PC-9 (cell line): ENCODE measurements around the gene KMT2D. TPM values are rescaled to one million over a fixed set of nuclear protein-coding genes. Genes with fewer than 3 reads are reported as not detected.

Source experiments
- BruUV-seq: library from RNA; stranded (reverse); fragments of 400-500 nt; replicated peaks from 2 replicates; lab custom pipeline; 2021; lab: Mats Ljungman, UMichigan
- CTCF ChIA-PET: fragments of 300-600 bp; sonication (Branson Sonifier 250); formaldehyde crosslinking; loops from one replicate; lab custom pipeline; 2022; ENCODE audit warnings: antibody characterized with exemption; lab: Charles Lee
- POLR2A ChIA-PET: fragments of 300-600 bp; sonication (Branson Sonifier 250); formaldehyde crosslinking; loops from one replicate; lab custom pipeline; 2022; ENCODE audit warnings: antibody characterized with exemption; ENCODE audit not compliant: unreplicated experiment; lab: Charles Lee
- DNase-seq, 2 experiments: peaks; one replicate each; pipeline versions ENCODE4 v3.0.0 to v3.0.0-alpha.2; 2015 to 2022; ENCODE audit warnings: mixed read lengths in 1 of 2
- H2AFZ ChIP-seq: fragments of 200-600 bp; sonication (generic); 2 replicates; pipeline ENCODE4 v1.8.1; 2017; ENCODE audit warnings: antibody characterized with exemption
- H3F3A ChIP-seq: fragments of 200-600 bp; sonication (generic); 2 replicates; pipeline ENCODE4 v1.8.1; 2017; ENCODE audit warnings: antibody characterized with exemption, mild to moderate bottlenecking, low read depth; ENCODE audit not compliant: insufficient read depth
- H3K27ac ChIP-seq: fragments of 200-600 bp; sonication (generic); 2 replicates; pipeline ENCODE4 v1.6.1; 2016; ENCODE audit warnings: mixed run types
- H3K27me3 ChIP-seq: fragments of 200-600 bp; sonication (generic); 2 replicates; pipeline ENCODE4 v1.6.1; 2016; ENCODE audit warnings: low read depth, mixed run types; ENCODE audit not compliant: insufficient read depth
- H3K36me3 ChIP-seq: fragments of 200-600 bp; sonication (generic); 2 replicates; pipeline ENCODE4 v1.6.1; 2016; ENCODE audit warnings: low read depth, mixed run types
- H3K4me1 ChIP-seq: fragments of 200-600 bp; sonication (generic); replicated peaks from 2 replicates; pipeline ENCODE4 v1.6.1; 2016; ENCODE audit warnings: mixed run types; ENCODE audit not compliant: insufficient read depth
- H3K4me2 ChIP-seq: fragments of 200-600 bp; sonication (generic); 2 replicates; pipeline ENCODE4 v1.6.1; 2017; ENCODE audit warnings: mixed run types
- H3K4me3 ChIP-seq: fragments of 200-600 bp; sonication (generic); 2 replicates; pipeline ENCODE4 v1.6.1; 2016; ENCODE audit warnings: mixed run types
- H3K79me2 ChIP-seq: fragments of 200-600 bp; sonication (generic); 2 replicates; pipeline ENCODE4 v1.6.1; 2017; ENCODE audit warnings: low read depth, mixed run types
- H3K9me2 ChIP-seq: fragments of 200-600 bp; sonication (generic); 2 replicates; pipeline ENCODE4 v1.8.1; 2017; ENCODE audit warnings: mild to moderate bottlenecking; ENCODE audit not compliant: insufficient read depth
- H3K9me3 ChIP-seq: fragments of 200-600 bp; sonication (generic); 2 replicates; pipeline ENCODE4 v1.8.1; 2016; ENCODE audit warnings: low read depth; ENCODE audit not compliant: insufficient read depth
- H4K20me1 ChIP-seq: fragments of 200-600 bp; sonication (generic); 2 replicates; pipeline ENCODE4 v1.8.1; 2017; ENCODE audit not compliant: insufficient read depth
- CTCF ChIP-seq: fragments of 200-600 bp; sonication (generic); conservative IDR thresholded peaks from 2 replicates; pipeline ENCODE4 v1.6.1; 2017; ENCODE audit warnings: mixed run types, antibody characterized with exemption, mild to moderate bottlenecking, moderate library complexity
- EZH2 ChIP-seq: fragments of 200-600 bp; sonication (generic); IDR thresholded peaks from 2 replicates; pipeline ENCODE4 v1.8.0; 2017; ENCODE audit warnings: antibody characterized with exemption, low read depth
- intact Hi-C: fragments of 100-400 bp; cut with micrococcal nuclease; formaldehyde crosslinking; loops from one replicate; pipeline ENCODE4 v1.10.0; 2022; ENCODE audit not compliant: unreplicated experiment
- total RNA-seq: library from RNA; stranded (reverse); gene quantifications from 2 replicates; pipeline ENCODE4 v1.2.3, GENCODE V29; 2021

KMT2D gene
- total RNA-seq, 1 experiment from 2014 or later = 94.0 TPM

GRCh38 chr12:49040364-49040855 lies 20.2 kb downstream of the KMT2D start:
- H3K27ac ChIP-seq = no peak overlapping the region
- POLR2A ChIA-PET = no interaction called here
- no peak for TF ChIP-seq CTCF
- TF ChIP-seq EZH2 = no peak
- BruUV-seq = no TSS peak
- H3K4me3 ChIP-seq = no peak overlapping the region
- H3K9me3 ChIP-seq = no peaks in the 10 kb centered on the region
- H3K4me2 ChIP-seq = no peak overlapping the region
- no peak overlapping the region for H2AFZ ChIP-seq
- H3F3A ChIP-seq = no peaks in the 10 kb centered on the region
- H3K79me2 ChIP-seq = no peaks in the 10 kb centered on the region
- intact Hi-C loops = no loop called here
- no peak for DNase-seq
- H3K36me3 ChIP-seq = peaks cover 29% of the 10 kb centered on the region
- CTCF ChIA-PET = no interaction called here
- no peaks in the 10 kb centered on the region for H3K4me1 ChIP-seq
- no peaks in the 10 kb centered on the region for H3K9me2 ChIP-seq
- peaks cover 9% of the 10 kb centered on the region for H4K20me1 ChIP-seq
- H3K27me3 ChIP-seq = no peaks in the 10 kb centered on the region

- no peak for DNase-seq
- H3K27me3 ChIP-seq = no peaks in the 10 kb centered on the region
- no peak for TF ChIP-seq CTCF
- no peak for TF ChIP-seq EZH2
- H3K4me1 ChIP-seq = no peaks in the 10 kb centered on the region
- H4K20me1 ChIP-seq = peaks cover 11% of the 10 kb centered on the region
- no peaks in the 10 kb centered on the region for H3F3A ChIP-seq
- no peak overlapping the region for H3K4me2 ChIP-seq
- no peaks in the 10 kb centered on the region for H3K9me3 ChIP-seq
- H2AFZ ChIP-seq = no peak overlapping the region
- BruUV-seq = no TSS peak
- POLR2A ChIA-PET = interaction anchor here (0.6 kb wide), 1 partner anchor 14 kb away, joined by 3 read pairs; no protein-coding TSS in a partner anchor
- CTCF ChIA-PET = no interaction called here
- H3K27ac ChIP-seq = no peak overlapping the region
- intact Hi-C loops = no loop called here
- peaks cover 24% of the 10 kb centered on the region for H3K36me3 ChIP-seq
- H3K4me3 ChIP-seq = no peak overlapping the region
- no peaks in the 10 kb centered on the region for H3K9me2 ChIP-seq
- no peaks in the 10 kb centered on the region for H3K79me2 ChIP-seq
Measured at GRCh38 chr12:49039421-49040363, 20.9 kb downstream of the KMT2D start.

GRCh38 chr12:49038291-49038955 lies 22.2 kb downstream of the KMT2D start:
- Histone ChIP-seq H3F3A (no peaks in the 10 kb centered on the region), H3K9me3 (no peaks in the 10 kb centered on the region), H3K36me3 (peaks cover 21% of the 10 kb centered on the region; the same call in 1 of the 2 replicates), H3K4me2 (no peak overlapping the region), H2AFZ (no peak overlapping the region), H3K27me3 (no peaks in the 10 kb centered on the region), H3K9me2 (no peaks in the 10 kb centered on the region), H3K27ac (no peak overlapping the region), H3K4me1 (no peaks in the 10 kb centered on the region), H3K79me2 (no peaks in the 10 kb centered on the region), H4K20me1 (peaks cover 11% of the 10 kb centered on the region), H3K4me3 (no peak overlapping the region)
- CTCF ChIA-PET = no interaction called here
- no peak for TF ChIP-seq CTCF
- no peak for TF ChIP-seq EZH2
- DNase-seq = peak in 1 of 2 experiments; percentile 21
- POLR2A ChIA-PET = no interaction called here
- BruUV-seq = no TSS peak
- intact Hi-C loops = no loop called here
